IMR-90 (cell line): ENCODE results near the gene SRP14. TPM values are rescaled to one million over a fixed set of nuclear protein-coding genes. Genes with fewer than 3 reads are reported as not detected.

Experiments used
- ATAC-seq: fragments of 200-7000 bp; cut with Tn5 transposase; 2 replicates; pipeline ENCODE4 v1.9.1; 2020; ENCODE audit warnings: low read depth, mild to moderate bottlenecking, moderate library complexity
- BruUV-seq: library from RNA; stranded (reverse); fragments of 400-500 nt; replicated peaks from 2 replicates; lab custom pipeline; 2021; lab: Mats Ljungman, UMichigan
- CTCF ChIA-PET: fragments of 300-600 bp; formaldehyde crosslinking; extraction: SDS; loops from one replicate; lab custom pipeline; 2021; ENCODE audit warnings: antibody characterized with exemption; lab: Yijun Ruan, JAX
- POLR2A ChIA-PET: fragments of 300-600 bp; sonication (Branson Sonifier 250); formaldehyde crosslinking; loops from one replicate; lab custom pipeline; 2022; ENCODE audit warnings: antibody characterized with exemption; ENCODE audit not compliant: unreplicated experiment; lab: Charles Lee
- DNase-seq: peaks from one replicate; pipeline ENCODE4 v3.0.0; 2013
- H2AFZ ChIP-seq: replicated peaks from 2 replicates; pipeline ENCODE3; 2013; ENCODE audit warnings: low read length, mild to moderate bottlenecking; ENCODE audit not compliant: poor library complexity
- H2AK5ac ChIP-seq: 2 replicates; pipeline ENCODE4 v1.6.1; 2013; ENCODE audit warnings: low read depth, low read length, inconsistent platforms
- H2AK9ac ChIP-seq: replicated peaks from 2 replicates; pipeline ENCODE3; 2013; ENCODE audit warnings: mild to moderate bottlenecking, low read depth, low read length, moderate library complexity; ENCODE audit not compliant: poor library complexity
- H2BK120ac ChIP-seq: 2 replicates; pipeline ENCODE4 v1.6.1; 2013; ENCODE audit warnings: low read depth, low read length, inconsistent platforms
- H2BK15ac ChIP-seq: 3 replicates; pipeline ENCODE4 v1.6.1; 2013; ENCODE audit warnings: low read depth, low read length, inconsistent platforms
- H2BK20ac ChIP-seq: 2 replicates; pipeline ENCODE4 v1.6.1; 2013; ENCODE audit warnings: low read depth, mild to moderate bottlenecking, inconsistent platforms, low read length, moderate library complexity
- H2BK5ac ChIP-seq: 2 replicates; pipeline ENCODE4 v1.6.1; 2013; ENCODE audit warnings: mild to moderate bottlenecking, low read depth, low read length, inconsistent platforms; ENCODE audit not compliant: poor library complexity, severe bottlenecking
- H3K14ac ChIP-seq: replicated peaks from 2 replicates; pipeline ENCODE4 v1.6.1; 2013; ENCODE audit warnings: low read depth, low read length, inconsistent platforms
- H3K18ac ChIP-seq: 2 replicates; pipeline ENCODE4 v1.6.1; 2013; ENCODE audit warnings: low read depth, low read length, control low read depth
- H3K23ac ChIP-seq: 2 replicates; pipeline ENCODE4 v1.6.1; 2013; ENCODE audit warnings: low read depth, low read length, inconsistent platforms
- H3K27ac ChIP-seq: 2 replicates; pipeline ENCODE4 v1.5.1; 2013; ENCODE audit warnings: mild to moderate bottlenecking, control low read depth, low read length; ENCODE audit not compliant: insufficient read depth
- H3K27me3 ChIP-seq: 2 replicates; pipeline ENCODE4 v1.6.1; 2013; ENCODE audit warnings: low read length; ENCODE audit not compliant: control insufficient read depth, insufficient read depth
- H3K36me3 ChIP-seq: 2 replicates; pipeline ENCODE4 v1.6.1; 2013; ENCODE audit warnings: low read length, mixed read lengths; ENCODE audit not compliant: control insufficient read depth, insufficient read depth
- H3K4ac ChIP-seq: 2 replicates; pipeline ENCODE4 v1.6.1; 2013; ENCODE audit warnings: low read depth, low read length, inconsistent platforms
- H3K4me1 ChIP-seq: 2 replicates; pipeline ENCODE4 v1.6.1; 2013; ENCODE audit warnings: low read length, mixed read lengths; ENCODE audit not compliant: control insufficient read depth, insufficient read depth
- H3K4me2 ChIP-seq: 2 replicates; pipeline ENCODE4 v1.6.1; 2013; ENCODE audit warnings: low read depth, mild to moderate bottlenecking, control low read depth, low read length, moderate library complexity
- H3K4me3 ChIP-seq: 2 replicates; pipeline ENCODE4 v1.5.1; 2013; ENCODE audit warnings: low read depth, mild to moderate bottlenecking, control low read depth, low read length, moderate library complexity; ENCODE audit not compliant: insufficient read depth
- H3K56ac ChIP-seq: 2 replicates; pipeline ENCODE4 v1.6.1; 2013; ENCODE audit warnings: low read length, inconsistent platforms; ENCODE audit not compliant: insufficient read depth; ENCODE audit errors: extremely low read depth
- H3K79me1 ChIP-seq, 2 experiments: 2 replicates each; pipeline ENCODE4 v1.6.1; 2013; ENCODE audit warnings: low read length in 2 of 2, inconsistent platforms in 1 of 2, low read depth in 1 of 2
- H3K9ac ChIP-seq: 2 replicates; pipeline ENCODE4 v1.6.1; 2013; ENCODE audit warnings: low read depth, low read length, control low read depth
- H3K9me1 ChIP-seq: 2 replicates; pipeline ENCODE4 v1.6.1; 2013; ENCODE audit warnings: low read length, inconsistent platforms; ENCODE audit not compliant: insufficient read depth
- H3K9me3 ChIP-seq: 2 replicates; pipeline ENCODE4 v1.6.1; 2013; ENCODE audit warnings: low read length; ENCODE audit not compliant: control insufficient read depth, insufficient read depth
- H4K20me1 ChIP-seq: 2 replicates; pipeline ENCODE4 v1.6.1; 2013; ENCODE audit warnings: low read length, inconsistent platforms; ENCODE audit not compliant: insufficient read depth
- H4K5ac ChIP-seq: 2 replicates; pipeline ENCODE4 v1.6.1; 2013; ENCODE audit warnings: mild to moderate bottlenecking, low read depth, low read length, control low read depth
- H4K8ac ChIP-seq, 2 experiments: 2 replicates each; pipeline ENCODE4 v1.6.1; 2013; ENCODE audit warnings: low read depth in 2 of 2, low read length in 2 of 2, control low read depth in 1 of 2, inconsistent platforms in 1 of 2
- H4K91ac ChIP-seq: 2 replicates; pipeline ENCODE4 v1.6.1; 2013; ENCODE audit warnings: low read depth, low read length, inconsistent platforms; ENCODE audit not compliant: insufficient read depth
- BHLHE40 ChIP-seq: fragments of 150-350 bp; IDR thresholded peaks from 2 replicates; pipeline ENCODE4 v1.6.1; 2016; ENCODE audit warnings: mild to moderate bottlenecking, low read depth, low read length
- CHD1 ChIP-seq: IDR thresholded peaks from 2 replicates; pipeline ENCODE4 v1.6.1; 2012; ENCODE audit warnings: low read depth, low read length, improper control_type of control experiment
- ELK1 ChIP-seq: fragments of 150-350 bp; IDR thresholded peaks from 2 replicates; pipeline ENCODE4 v1.6.1; 2016; ENCODE audit warnings: low read depth, mild to moderate bottlenecking, low read length, moderate library complexity, borderline replicate concordance
- FOS ChIP-seq: fragments of 150-350 bp; IDR thresholded peaks from 2 replicates; pipeline ENCODE4 v1.6.1; 2016; ENCODE audit warnings: low read depth, low read length
- MAFK ChIP-seq: IDR thresholded peaks from 2 replicates; pipeline ENCODE4 v1.6.1; 2012; ENCODE audit warnings: low read depth, low read length, improper control_type of control experiment
- MAZ ChIP-seq: IDR thresholded peaks from 2 replicates; pipeline ENCODE4 v1.6.1; 2012; ENCODE audit warnings: low read depth, mild to moderate bottlenecking, low read length, improper control_type of control experiment, moderate library complexity, borderline replicate concordance
- MXI1 ChIP-seq: IDR thresholded peaks from 2 replicates; pipeline ENCODE4 v1.6.1; 2012; ENCODE audit warnings: low read depth, mild to moderate bottlenecking, low read length, moderate library complexity, borderline replicate concordance
- NFE2L2 ChIP-seq: fragments of 150-350 bp; IDR thresholded peaks from 2 replicates; pipeline ENCODE4 v1.6.1; 2016; ENCODE audit warnings: low read depth, mild to moderate bottlenecking, low read length
- POLR2A ChIP-seq: IDR thresholded peaks from 2 replicates; pipeline ENCODE4 v1.6.1; 2012; ENCODE audit warnings: mild to moderate bottlenecking, low read depth, low read length
- RAD21 ChIP-seq: IDR thresholded peaks from 2 replicates; pipeline ENCODE4 v1.6.1; 2012; ENCODE audit warnings: low read length, improper control_type of control experiment
- RCOR1 ChIP-seq: IDR thresholded peaks from 2 replicates; pipeline ENCODE4 v1.6.1; 2012; ENCODE audit warnings: mild to moderate bottlenecking, low read length, improper control_type of control experiment; ENCODE audit not compliant: insufficient replicate concordance
- RFX5 ChIP-seq: IDR thresholded peaks from 2 replicates; pipeline ENCODE4 v1.8.0; 2012; ENCODE audit warnings: low read depth, mild to moderate bottlenecking, low read length, moderate library complexity
- SMC3 ChIP-seq: fragments of 150-350 bp; IDR thresholded peaks from 2 replicates; pipeline ENCODE4 v1.6.1; 2016; ENCODE audit warnings: low read depth, mild to moderate bottlenecking, antibody characterized with exemption, low read length, moderate library complexity
- WGBS, 2 experiments: methylation state at CpG; one replicate each; pipeline versions ENCODE4 v1.1.5 to v1.1.7; 2013; ENCODE audit warnings: missing lambda C conversion rate in 2 of 2; ENCODE audit not compliant: insufficient read length in 1 of 2; ENCODE audit errors: extremely low coverage in 2 of 2; 5-methylcytosine and 5-hydroxymethylcytosine counted together
- dilution Hi-C: fragments of 300-500 bp; cut with HindIII; formaldehyde crosslinking; loops from one replicate; pipeline ENCODE4 v1.14.3; 2018; ENCODE audit warnings: low sequenced_read_pairs; ENCODE audit not compliant: unreplicated experiment
- in situ Hi-C: fragments of 300-500 bp; cut with MboI; formaldehyde crosslinking; loops from 3 replicates; pipeline ENCODE4 v1.14.3; 2019; ENCODE audit warnings: low sequenced_read_pairs, inconsistent platforms, mixed read lengths
- intact Hi-C: fragments of 100-400 bp; cut with micrococcal nuclease; formaldehyde crosslinking; loops from 2 replicates; pipeline ENCODE4 v1.10.0; 2022
- polyA plus RNA-seq, 3 experiments: library from polyadenylated mRNA; depleted of rRNA; stranded (reverse); fragments of >200 nt; gene quantifications; 2 replicates each; pipeline ENCODE4 v1.2.3, GENCODE V29; 2012; ENCODE audit warnings: low replicate concordance in 1 of 3
- total RNA-seq: library from RNA; depleted of rRNA; stranded (reverse); fragments of >200 nt; gene quantifications from 2 replicates; pipeline ENCODE4 v1.2.3, GENCODE V29; 2012
- TF ChIP-seq, protein P1 (sequence below): fragments of 150-350 bp; IDR thresholded peaks from 2 replicates; pipeline ENCODE4 v1.6.1; 2017; ENCODE audit warnings: mild to moderate bottlenecking, antibody characterized with exemption, low read length, low read depth
- TF ChIP-seq, protein P2 (sequence below): conservative IDR thresholded peaks from 2 replicates; pipeline ENCODE4 v1.5.1; 2012; ENCODE audit warnings: mild to moderate bottlenecking, low read depth, low read length, improper control_type of control experiment

SRP14 gene
- total and polyA plus RNA-seq, 2 of the 4 experiments (the other 2 are of a cell fraction) = 106 to 295 TPM

DNA sequence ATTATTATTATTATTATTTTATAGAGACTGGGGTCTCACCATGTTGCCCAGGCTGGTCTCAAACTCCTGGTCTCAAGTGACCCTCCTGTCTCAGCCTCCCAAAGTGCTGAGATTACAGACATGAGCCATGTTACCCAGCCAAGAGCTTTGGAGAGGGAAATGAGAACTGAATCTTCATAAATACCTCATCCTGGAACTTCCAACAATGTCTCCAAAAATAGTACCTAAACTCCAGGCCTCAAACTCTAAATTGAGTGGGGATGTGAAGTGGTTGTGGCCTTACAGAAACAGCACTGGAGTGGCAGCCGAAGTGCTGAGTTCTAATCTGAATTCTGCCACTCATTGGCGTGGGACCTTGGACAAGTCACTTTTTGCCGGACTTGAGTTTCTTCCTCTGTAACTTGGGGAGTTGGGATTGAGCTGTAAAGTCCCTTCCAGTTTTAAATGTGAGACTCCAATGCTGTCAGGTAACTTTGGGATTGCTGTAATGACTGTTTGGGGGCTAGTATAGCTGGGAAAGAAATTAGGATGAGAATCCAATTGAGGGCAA, 10.0 kb upstream of the SRP14 start:
- WGBS, 2 experiments = 100% methylated on average over 3 of the region's 3 CpGs; no CpG with 5 or more reads in 1 of the 2 experiments
- Histone ChIP-seq H3K18ac (no peak overlapping the region), H4K5ac (no peak overlapping the region), H3K9me3 (no peaks in the 10 kb centered on the region), H3K14ac (no peak overlapping the region), H3K27ac (no peak overlapping the region), H2AFZ (no peak overlapping the region), H4K20me1 (no peaks in the 10 kb centered on the region), H3K56ac (no peak overlapping the region), H3K36me3 (no peaks in the 10 kb centered on the region), H3K23ac (peak overlapping the region; percentile 39; the same call in 1 of the 2 replicates), H4K91ac (no peak overlapping the region), H3K4ac (peak overlapping the region; percentile 29; the same call in 1 of the 2 replicates), H2BK120ac (peak overlapping the region; percentile 9; the same call in 1 of the 2 replicates), H3K4me3 (no peak overlapping the region), H3K27me3 (no peaks in the 10 kb centered on the region), H3K9ac (no peak overlapping the region), H3K79me1 (peaks cover 0 to 30% of the 10 kb centered on the region in 2 experiments; a peak in 3 of 4 replicates), H2BK5ac (no peak overlapping the region), H3K4me2 (no peak overlapping the region), H3K4me1 (peaks cover 19% of the 10 kb centered on the region), H4K8ac (no peak overlapping the region), H2AK9ac (no peak overlapping the region), H3K9me1 (peaks cover 32% of the 10 kb centered on the region), H2BK15ac (no peak overlapping the region), H2AK5ac (peak overlapping the region; percentile 11; the same call in 1 of the 2 replicates), H2BK20ac (no peak overlapping the region)
- DNase-seq (no peak), ATAC-seq (no peak)
- POLR2A ChIA-PET = no interaction called here
- intact Hi-C loops (loop anchor here (5.0 kb wide), 1 partner anchor 113 kb away; the partner anchor contains the start of gene BUB1B), dilution Hi-C loops (no loop called here), in situ Hi-C loops (loop anchor here (5.0 to 10.0 kb wide), 3 partner anchors 118 to 376 kb away; no protein-coding TSS in a partner anchor)
- CTCF ChIA-PET = interaction anchor here (0.6 to 5.2 kb wide), 2 partner anchors 47 to 55 kb away, joined by 3 to 26 read pairs; no protein-coding TSS in a partner anchor
- BruUV-seq = no TSS peak
- no peak for TF ChIP-seq RFX5
- TF ChIP-seq POLR2A = no peak
- TF ChIP-seq RAD21 = no peak
- no peak for TF ChIP-seq MXI1
- TF ChIP-seq CHD1 = no peak
- TF ChIP-seq RCOR1 = no peak
- TF ChIP-seq MAFK = no peak
- no peak for TF ChIP-seq SMC3
- TF ChIP-seq FOS = no peak
- no peak for TF ChIP-seq MAZ
- TF ChIP-seq BHLHE40 = no peak
- TF ChIP-seq, protein P1, sequence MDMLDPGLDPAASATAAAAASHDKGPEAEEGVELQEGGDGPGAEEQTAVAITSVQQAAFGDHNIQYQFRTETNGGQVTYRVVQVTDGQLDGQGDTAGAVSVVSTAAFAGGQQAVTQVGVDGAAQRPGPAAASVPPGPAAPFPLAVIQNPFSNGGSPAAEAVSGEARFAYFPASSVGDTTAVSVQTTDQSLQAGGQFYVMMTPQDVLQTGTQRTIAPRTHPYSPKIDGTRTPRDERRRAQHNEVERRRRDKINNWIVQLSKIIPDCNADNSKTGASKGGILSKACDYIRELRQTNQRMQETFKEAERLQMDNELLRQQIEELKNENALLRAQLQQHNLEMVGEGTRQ = no peak
- TF ChIP-seq, protein P2, sequence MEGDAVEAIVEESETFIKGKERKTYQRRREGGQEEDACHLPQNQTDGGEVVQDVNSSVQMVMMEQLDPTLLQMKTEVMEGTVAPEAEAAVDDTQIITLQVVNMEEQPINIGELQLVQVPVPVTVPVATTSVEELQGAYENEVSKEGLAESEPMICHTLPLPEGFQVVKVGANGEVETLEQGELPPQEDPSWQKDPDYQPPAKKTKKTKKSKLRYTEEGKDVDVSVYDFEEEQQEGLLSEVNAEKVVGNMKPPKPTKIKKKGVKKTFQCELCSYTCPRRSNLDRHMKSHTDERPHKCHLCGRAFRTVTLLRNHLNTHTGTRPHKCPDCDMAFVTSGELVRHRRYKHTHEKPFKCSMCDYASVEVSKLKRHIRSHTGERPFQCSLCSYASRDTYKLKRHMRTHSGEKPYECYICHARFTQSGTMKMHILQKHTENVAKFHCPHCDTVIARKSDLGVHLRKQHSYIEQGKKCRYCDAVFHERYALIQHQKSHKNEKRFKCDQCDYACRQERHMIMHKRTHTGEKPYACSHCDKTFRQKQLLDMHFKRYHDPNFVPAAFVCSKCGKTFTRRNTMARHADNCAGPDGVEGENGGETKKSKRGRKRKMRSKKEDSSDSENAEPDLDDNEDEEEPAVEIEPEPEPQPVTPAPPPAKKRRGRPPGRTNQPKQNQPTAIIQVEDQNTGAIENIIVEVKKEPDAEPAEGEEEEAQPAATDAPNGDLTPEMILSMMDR = no peak
- TF ChIP-seq NFE2L2 = no peak
- no peak for TF ChIP-seq ELK1
